B cell (primary cell): Measurements from ENCODE around the gene MOV10L1. TPM values are rescaled to one million over a fixed set of nuclear protein-coding genes. Genes with fewer than 3 reads are reported as not detected.

Source experiments
- ATAC-seq: fragments of 200-7000 bp; cut with Tn5 transposase; one replicate; pipeline ENCODE4 v1.10.0; 2021; ENCODE audit warnings: low read depth, mild to moderate bottlenecking, moderate number of reproducible peaks, moderate library complexity
- CTCF ChIA-PET: fragments of 350-600 bp; sonication (Branson Sonifier 250); formaldehyde crosslinking; loops from one replicate; lab custom pipeline; 2021; ENCODE audit warnings: antibody characterized with exemption, inconsistent platforms; lab: Charles Lee
- POLR2A ChIA-PET: fragments of 350-600 bp; sonication (Branson Sonifier 250); formaldehyde crosslinking; loops from one replicate; lab custom pipeline; 2021; ENCODE audit warnings: antibody characterized with exemption; lab: Charles Lee
- DNase-seq: peaks from one replicate; pipeline ENCODE4 v3.0.0; 2013
- H2AFZ ChIP-seq: 2 replicates; pipeline ENCODE4 v1.6.1; 2012; ENCODE audit warnings: mild to moderate bottlenecking, low read depth, low read length; ENCODE audit not compliant: insufficient read depth, poor library complexity, severe bottlenecking
- H3K27ac ChIP-seq, 2 donors: 1 replicate in 1 of 2; 2 replicates in 1 of 2; pipeline ENCODE4 v1.5.1; 2012 to 2013; ENCODE audit warnings: low read length in 2 of 2, mild to moderate bottlenecking in 2 of 2, moderate library complexity in 1 of 2
- H3K27me3 ChIP-seq, 4 experiments: fragments of 200-600 bp in 1 of 4; sonication (generic) in 1 of 4; replicated peaks in 1 of 4; 1 replicate in 2 of 4; 2 replicates in 2 of 4; pipeline versions ENCODE4 v1.6.1 to v1.7.0; 2013 to 2016; ENCODE audit warnings: low read length in 3 of 4, mild to moderate bottlenecking in 2 of 4, mixed read lengths in 1 of 4, moderate library complexity in 1 of 4; ENCODE audit not compliant: insufficient read depth in 4 of 4, control insufficient read depth in 3 of 4; ENCODE audit errors: control extremely low read depth in 1 of 4
- H3K36me3 ChIP-seq, 2 experiments: replicated peaks in 1 of 2; 1 replicate in 1 of 2; 2 replicates in 1 of 2; pipeline versions ENCODE4 v1.6.1 to v1.7.1; 2013; ENCODE audit warnings: low read length in 1 of 2; ENCODE audit not compliant: insufficient read depth in 2 of 2, control insufficient read depth in 1 of 2; ENCODE audit errors: control extremely low read depth in 1 of 2, extremely low read depth in 1 of 2
- H3K4me1 ChIP-seq, 2 donors: fragments of 200-600 bp in 1 of 2; sonication (generic) in 1 of 2; 1 replicate in 1 of 2; 2 replicates in 1 of 2; pipeline versions ENCODE4 v1.5.1 to v1.6.1; 2013 to 2017; ENCODE audit warnings: low read length in 2 of 2; ENCODE audit not compliant: control insufficient read depth in 2 of 2, insufficient read depth in 2 of 2
- H3K4me2 ChIP-seq: replicated peaks from 2 replicates; pipeline ENCODE3; 2012; ENCODE audit warnings: mild to moderate bottlenecking, low read depth, low read length; ENCODE audit not compliant: poor library complexity, severe bottlenecking
- H3K4me3 ChIP-seq, 5 experiments: fragments of 200-600 bp in 1 of 5; sonication (generic) in 1 of 5; 1 replicate in 3 of 5; 2 replicates in 2 of 5; pipeline versions ENCODE4 v1.5.1 to v1.7.0; 2011 to 2016; ENCODE audit warnings: low read length in 4 of 5, mild to moderate bottlenecking in 4 of 5, low read depth in 2 of 5, control low read depth in 1 of 5, moderate library complexity in 1 of 5; ENCODE audit not compliant: insufficient read depth in 1 of 5; ENCODE audit errors: control extremely low read depth in 1 of 5, extremely low read depth in 1 of 5
- H3K79me2 ChIP-seq: fragments of 200-600 bp; sonication (generic); one replicate; pipeline ENCODE4 v1.6.0; 2016; ENCODE audit warnings: low read length; ENCODE audit not compliant: control insufficient read depth, insufficient read depth
- H3K9ac ChIP-seq: fragments of 200-600 bp; sonication (generic); 2 replicates; pipeline ENCODE4 v1.6.1; 2017; ENCODE audit warnings: mild to moderate bottlenecking, low read length, moderate library complexity
- H3K9me3 ChIP-seq, 3 donors: one replicate each; pipeline versions ENCODE4 v1.6.1 to v1.7.1; 2013; ENCODE audit warnings: low read length in 2 of 3; ENCODE audit not compliant: control insufficient read depth in 2 of 3, insufficient read depth in 1 of 3; ENCODE audit errors: control extremely low read depth in 1 of 3
- H4K20me1 ChIP-seq: 2 replicates; pipeline ENCODE4 v1.6.0; 2012; ENCODE audit warnings: mild to moderate bottlenecking, low read length; ENCODE audit not compliant: insufficient read depth, control insufficient read depth, poor library complexity, severe bottlenecking
- H3K27ac Mint-ChIP-seq: one replicate; pipeline ENCODE4 v1.8.0; 2021; ENCODE audit warnings: mixed read lengths
- H3K27me3 Mint-ChIP-seq: one replicate; pipeline ENCODE4 v1.8.0; 2021; ENCODE audit warnings: mixed read lengths
- H3K4me1 Mint-ChIP-seq: one replicate; pipeline ENCODE4 v1.8.0; 2021; ENCODE audit warnings: mixed read lengths
- H3K4me3 Mint-ChIP-seq: one replicate; pipeline ENCODE4 v1.8.0; 2021; ENCODE audit warnings: mixed read lengths
- H3K9me3 Mint-ChIP-seq: one replicate; pipeline ENCODE4 v1.8.0; 2022; ENCODE audit warnings: mixed read lengths; ENCODE audit not compliant: insufficient read depth
- CTCF ChIP-seq: fragments of 200-600 bp; IDR thresholded peaks from one replicate; pipeline ENCODE4 v1.8.0; 2022; ENCODE audit warnings: antibody characterized with exemption, mild to moderate bottlenecking
- EZH2 ChIP-seq: IDR thresholded peaks from 2 replicates; pipeline ENCODE4 v1.6.1; 2012; ENCODE audit warnings: borderline replicate concordance, low read depth, mild to moderate bottlenecking, moderate library complexity, low read length; ENCODE audit not compliant: insufficient read depth, poor library complexity, severe bottlenecking
- WGBS: methylation state at CpG from one replicate; pipeline ENCODE4 v1.1.5; 2013; ENCODE audit warnings: missing lambda C conversion rate; ENCODE audit not compliant: insufficient coverage; 5-methylcytosine and 5-hydroxymethylcytosine counted together
- intact Hi-C: fragments of 100-400 bp; cut with micrococcal nuclease; formaldehyde crosslinking; loops from one replicate; pipeline ENCODE4 v1.10.0; 2022
- polyA plus RNA-seq: library from polyadenylated mRNA; depleted of rRNA; stranded (reverse); fragments of >200 nt; gene quantifications from 2 replicates; pipeline ENCODE4 v1.2.3, GENCODE V29; 2012
- total RNA-seq, 2 donors: library from RNA; stranded (reverse); fragments of 120-200 nt in 1 of 2; gene quantifications; 1 replicate in 1 of 2; 2 replicates in 1 of 2; pipeline versions ENCODE4 v1.2.3 to v1.2.4, GENCODE V29; 2013 to 2022

The MOV10L1 gene
- total and polyA plus RNA-seq, 2 donors (not counting 1 experiment from before 2014, with no cell fraction given), result not detected

- H4K20me1 ChIP-seq, result peaks cover 7% of the 10 kb centered on the region
- no peak overlapping the region for H3K27ac ChIP-seq
- no peaks in the 10 kb centered on the region for H3K9me3 Mint-ChIP-seq
- H3K36me3 ChIP-seq, result peaks cover 0 to 27% of the 10 kb centered on the region in 2 experiments
- peak overlapping the region; percentile 98 for H3K4me2 ChIP-seq
- H3K79me2 ChIP-seq, result peaks cover 19% of the 10 kb centered on the region
- peaks cover 0 to 2% (median 0%) of the 10 kb centered on the region in 3 donors for H3K9me3 ChIP-seq
- 90% methylated on average over 36 of the region's 44 CpGs for WGBS
- TF ChIP-seq CTCF (no peak), EZH2 (no peak)
- H2AFZ ChIP-seq, result no peak overlapping the region
- POLR2A ChIA-PET, result interaction anchor here (1.2 kb wide), 1 partner anchor 21 kb away, joined by 3 read pairs; no protein-coding TSS in a partner anchor
- DNase-seq (peak; percentile 29), ATAC-seq (no peak)
- CTCF ChIA-PET, result interaction anchor here (1.1 to 2.2 kb wide), 4 partner anchors 12 to 46 kb away, joined by 3 to 7 read pairs (median 4); no protein-coding TSS in a partner anchor
- intact Hi-C loops, result loop anchor here (5.0 kb wide), 1 partner anchor 342 kb away; the partner anchor contains the start of gene ZBED4
- no peak overlapping the region for H3K4me3 ChIP-seq
- peaks cover 60 to 71% of the 10 kb centered on the region in 2 donors for H3K4me1 ChIP-seq
- H3K4me3 Mint-ChIP-seq, result peak overlapping the region; percentile 78
- H3K27me3 ChIP-seq, result no peaks in the 10 kb centered on the region
- H3K27ac Mint-ChIP-seq, result peak overlapping the region; percentile 79
- no peaks in the 10 kb centered on the region for H3K27me3 Mint-ChIP-seq
- peaks cover 44% of the 10 kb centered on the region for H3K4me1 Mint-ChIP-seq
- H3K9ac ChIP-seq, result no peak overlapping the region
Measured at GRCh38 chr22:50194037-50194805, 104.4 kb downstream of the MOV10L1 start.

- peak overlapping the region; percentile 37 for H3K27ac Mint-ChIP-seq
- intact Hi-C loops, result no loop called here
- ChIA-PET CTCF (no interaction called here), POLR2A (interaction anchor here (0.6 to 1.5 kb wide), 3 partner anchors 9 to 275 kb away, joined by 3 to 5 read pairs (median 3); no protein-coding TSS in a partner anchor)
- H3K4me1 ChIP-seq, result peaks cover 50 to 60% of the 10 kb centered on the region in 2 donors
- peaks cover 28% of the 10 kb centered on the region for H3K79me2 ChIP-seq
- peaks cover 7% of the 10 kb centered on the region for H4K20me1 ChIP-seq
- peaks cover 36% of the 10 kb centered on the region for H3K4me1 Mint-ChIP-seq
- H3K27me3 ChIP-seq, result no peaks in the 10 kb centered on the region
- H3K4me2 ChIP-seq, result no peak overlapping the region
- H3K9me3 Mint-ChIP-seq, result no peaks in the 10 kb centered on the region
- H3K9me3 ChIP-seq, result peaks cover 0 to 2% (median 0%) of the 10 kb centered on the region in 3 donors
- H3K36me3 ChIP-seq, result peaks cover 0 to 27% of the 10 kb centered on the region in 2 experiments
- ATAC-seq (no peak), DNase-seq (peak; percentile 25)
- no peak overlapping the region for H2AFZ ChIP-seq
- H3K4me3 Mint-ChIP-seq, result no peak overlapping the region
- no peak for TF ChIP-seq CTCF
- no peak for TF ChIP-seq EZH2
- H3K4me3 ChIP-seq, result no peak overlapping the region
- no peaks in the 10 kb centered on the region for H3K27me3 Mint-ChIP-seq
- no peak overlapping the region for H3K9ac ChIP-seq
- 95% methylated on average over 12 of the region's 18 CpGs for WGBS
- no peak overlapping the region for H3K27ac ChIP-seq
Measured at GRCh38 chr22:50196256-50196655, 106.5 kb downstream of the MOV10L1 start.
